Sigmoid colon (tissue), 3 donors: Measurements from ENCODE around the gene MBP.

Source experiments
- CTCF ChIP-seq, 4 experiments: fragments of 450-650 bp in 3 of 4; fragments of 200-600 bp in 1 of 4; IDR thresholded peaks; one replicate each; pipeline ENCODE4 v1.5.1; 2016 to 2019; ENCODE audit warnings: antibody characterized with exemption in 4 of 4, mild to moderate bottlenecking in 3 of 4, moderate library complexity in 2 of 4
- POLR2A ChIP-seq, 2 donors: fragments of 450-650 bp; IDR thresholded peaks; one replicate each; pipeline ENCODE4 v1.6.1; 2016; ENCODE audit warnings: antibody characterized with exemption in 2 of 2, mild to moderate bottlenecking in 2 of 2, moderate library complexity in 2 of 2

- TF ChIP-seq CTCF (IDR thresholded peaks at IDR 0.05) (no peak), POLR2A (IDR thresholded peaks at IDR 0.05) (no peak)
Observed at GRCh38 chr18:77106331-77106730, 26.3 kb downstream of the MBP start.
